ENCODE measurements around the gene TUBE1.

Gene TUBE1

DNA sequence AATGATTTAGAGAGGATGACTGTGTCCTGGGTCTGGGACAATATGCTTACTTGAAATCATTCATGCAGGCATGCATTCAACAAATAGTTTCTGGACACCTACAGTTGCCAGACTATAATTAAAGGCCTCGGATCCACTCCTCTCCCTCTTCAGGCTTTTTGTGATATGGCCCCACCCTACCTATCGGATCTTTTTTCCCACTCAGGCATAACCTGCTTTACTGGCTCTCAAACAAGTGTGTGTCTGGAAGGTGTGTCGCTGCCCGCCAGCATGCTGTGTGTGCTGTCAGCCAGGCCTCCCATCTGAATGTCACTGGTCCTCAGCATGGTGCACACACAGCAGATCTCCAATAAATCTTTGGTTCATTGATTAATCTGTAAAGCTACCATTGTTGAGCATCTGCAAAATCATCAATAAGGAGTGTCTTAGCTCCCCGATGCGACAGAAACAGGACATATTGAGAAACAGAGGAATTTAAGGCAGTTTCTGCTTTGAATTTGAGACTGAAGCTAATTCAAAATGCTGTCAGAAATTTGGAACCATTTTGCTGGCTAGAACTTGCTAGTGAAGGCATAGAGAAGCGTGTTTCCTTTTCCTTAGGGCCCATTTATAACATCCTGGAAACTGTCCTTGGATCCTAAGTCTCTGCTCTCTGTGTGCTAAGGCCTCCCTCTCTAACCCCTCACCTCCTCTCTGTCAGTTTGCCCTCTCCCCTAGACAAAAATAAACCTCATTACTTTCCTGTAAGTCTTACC lies 56.9 kb downstream of the TUBE1 start:
- H3K36me3 ChIP-seq: no peaks in the 10 kb centered on the region
- no peak for DNase-seq
- H3K4me1 ChIP-seq: no peaks in the 10 kb centered on the region; the same call in 1 of the 2 replicates
- TF ChIP-seq, protein P1, sequence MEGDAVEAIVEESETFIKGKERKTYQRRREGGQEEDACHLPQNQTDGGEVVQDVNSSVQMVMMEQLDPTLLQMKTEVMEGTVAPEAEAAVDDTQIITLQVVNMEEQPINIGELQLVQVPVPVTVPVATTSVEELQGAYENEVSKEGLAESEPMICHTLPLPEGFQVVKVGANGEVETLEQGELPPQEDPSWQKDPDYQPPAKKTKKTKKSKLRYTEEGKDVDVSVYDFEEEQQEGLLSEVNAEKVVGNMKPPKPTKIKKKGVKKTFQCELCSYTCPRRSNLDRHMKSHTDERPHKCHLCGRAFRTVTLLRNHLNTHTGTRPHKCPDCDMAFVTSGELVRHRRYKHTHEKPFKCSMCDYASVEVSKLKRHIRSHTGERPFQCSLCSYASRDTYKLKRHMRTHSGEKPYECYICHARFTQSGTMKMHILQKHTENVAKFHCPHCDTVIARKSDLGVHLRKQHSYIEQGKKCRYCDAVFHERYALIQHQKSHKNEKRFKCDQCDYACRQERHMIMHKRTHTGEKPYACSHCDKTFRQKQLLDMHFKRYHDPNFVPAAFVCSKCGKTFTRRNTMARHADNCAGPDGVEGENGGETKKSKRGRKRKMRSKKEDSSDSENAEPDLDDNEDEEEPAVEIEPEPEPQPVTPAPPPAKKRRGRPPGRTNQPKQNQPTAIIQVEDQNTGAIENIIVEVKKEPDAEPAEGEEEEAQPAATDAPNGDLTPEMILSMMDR (IDR thresholded peaks at IDR 0.05; ENCODE audit: low read depth, low read length): no peak
- no peak overlapping the region for H3K4me3 ChIP-seq (ENCODE audit: low read depth, low read length)
- H3K9me3 ChIP-seq: no peaks in the 10 kb centered on the region
- no peaks in the 10 kb centered on the region for H3K27me3 ChIP-seq

DNA sequence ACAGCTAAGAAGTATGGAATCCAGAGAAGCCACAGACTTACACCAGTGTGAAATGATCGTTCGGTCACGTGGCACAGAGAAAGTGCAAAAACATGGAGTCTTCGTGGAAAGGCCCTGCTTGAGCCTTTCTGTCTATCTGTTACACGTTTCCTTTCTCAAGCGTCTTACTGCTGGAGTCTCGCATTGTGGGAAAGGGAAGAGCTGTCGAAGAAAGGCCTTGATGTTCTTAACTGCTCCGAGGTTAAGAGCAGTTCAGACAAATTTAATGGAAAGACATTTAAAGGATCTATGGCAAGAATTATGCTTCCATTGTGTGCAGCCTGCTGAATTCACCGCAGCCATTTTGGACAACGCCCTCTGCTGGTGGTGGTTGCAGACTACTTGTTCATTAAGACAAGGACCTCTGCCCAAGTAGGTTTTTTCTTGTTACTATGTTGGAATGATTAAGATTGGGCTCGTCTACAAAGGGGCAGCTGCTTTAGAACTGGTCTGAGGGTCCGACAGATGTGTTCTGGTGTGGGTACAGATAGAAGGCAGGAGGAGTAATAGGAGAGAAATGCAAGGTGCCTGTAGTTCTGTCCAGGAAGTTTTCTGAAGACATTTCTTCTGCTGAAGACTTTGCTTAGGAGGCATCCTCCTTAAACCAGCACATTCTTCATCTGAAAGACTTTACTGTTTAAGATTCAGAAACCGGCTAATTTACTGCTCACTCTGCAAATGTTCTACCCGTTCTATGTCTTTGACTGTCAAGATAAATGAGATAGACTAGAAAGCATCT lies 58.0 kb downstream of the TUBE1 start:
- Histone ChIP-seq H3K9me3 (no peaks in the 10 kb centered on the region), H3K4me1 (no peaks in the 10 kb centered on the region; the same call in 1 of the 2 replicates), H3K4me3 (ENCODE audit: low read depth, low read length) (no peak overlapping the region), H3K36me3 (no peaks in the 10 kb centered on the region), H3K27me3 (no peaks in the 10 kb centered on the region)
- TF ChIP-seq, protein P1 (IDR thresholded peaks at IDR 0.05; ENCODE audit: low read depth, low read length): peak; percentile 91
- peak; percentile 84 for DNase-seq

DNA sequence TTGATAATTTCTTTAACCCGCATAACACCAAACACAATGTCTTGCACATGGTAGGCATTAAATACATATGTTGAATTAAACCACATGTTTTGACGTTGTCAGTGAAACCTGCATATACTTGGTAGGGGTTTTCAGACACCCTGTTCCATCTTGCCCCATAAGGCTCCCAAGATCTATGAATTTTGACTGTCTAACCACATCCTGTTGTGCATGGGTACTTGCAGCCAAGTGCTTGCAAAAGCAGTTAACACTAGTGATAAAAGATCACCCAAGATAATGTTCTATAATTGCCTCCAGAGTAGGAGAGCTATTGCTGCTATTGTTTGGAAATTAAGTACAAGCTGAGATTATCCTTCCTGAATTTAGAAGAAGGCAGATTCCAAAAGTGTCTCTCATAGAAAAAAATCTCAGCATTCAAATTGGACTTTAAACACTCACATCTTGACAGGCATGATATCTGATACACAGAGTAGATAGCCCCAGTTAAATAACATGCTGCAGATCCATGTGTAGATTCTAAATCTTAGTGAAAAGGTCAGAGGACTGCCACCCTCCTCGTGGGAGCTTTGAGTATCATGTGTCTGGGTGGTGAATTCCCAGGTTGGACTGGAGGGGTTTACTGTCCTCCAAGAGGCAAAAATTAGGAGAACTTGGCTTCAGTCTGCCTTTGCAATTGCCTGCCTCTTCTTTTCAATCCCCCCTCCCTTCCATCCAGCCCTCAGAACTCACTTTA lies 59.2 kb downstream of the TUBE1 start:
- Histone ChIP-seq H3K9me3 (no peaks in the 10 kb centered on the region), H3K4me3 (ENCODE audit: low read depth, low read length) (no peak overlapping the region), H3K27me3 (no peaks in the 10 kb centered on the region), H3K36me3 (no peaks in the 10 kb centered on the region), H3K4me1 (no peaks in the 10 kb centered on the region; the same call in 1 of the 2 replicates)
- TF ChIP-seq, protein P1 (IDR thresholded peaks at IDR 0.05; ENCODE audit: low read depth, low read length): no peak
- DNase-seq: no peak

DNA sequence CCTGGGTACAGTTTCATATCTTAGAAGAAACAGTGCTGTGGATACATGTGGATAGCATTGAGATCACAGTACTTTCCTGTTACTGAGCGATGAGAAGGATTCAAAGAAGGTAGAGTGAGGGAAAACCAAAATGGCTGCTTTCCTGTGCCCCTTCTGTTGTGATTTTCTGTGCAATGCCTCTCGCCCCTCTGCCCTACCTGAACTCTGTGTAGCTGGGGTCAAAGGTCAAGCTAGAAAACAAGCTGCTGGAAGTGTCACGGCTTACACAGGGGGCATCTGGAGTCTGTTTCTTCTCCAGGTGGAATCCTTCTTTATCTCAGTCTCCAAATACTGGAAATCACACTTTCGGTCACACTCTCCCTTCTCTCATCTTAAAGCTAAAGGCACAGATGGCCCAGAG lies 60.3 kb downstream of the TUBE1 start:
- no peak for DNase-seq
- H3K4me1 ChIP-seq: no peaks in the 10 kb centered on the region; the same call in 1 of the 2 replicates
- H3K4me3 ChIP-seq (ENCODE audit: low read depth, low read length): no peak overlapping the region
- no peaks in the 10 kb centered on the region for H3K27me3 ChIP-seq
- no peaks in the 10 kb centered on the region for H3K36me3 ChIP-seq
- TF ChIP-seq, protein P1 (IDR thresholded peaks at IDR 0.05; ENCODE audit: low read depth, low read length): no peak
- H3K9me3 ChIP-seq: no peaks in the 10 kb centered on the region

DNA sequence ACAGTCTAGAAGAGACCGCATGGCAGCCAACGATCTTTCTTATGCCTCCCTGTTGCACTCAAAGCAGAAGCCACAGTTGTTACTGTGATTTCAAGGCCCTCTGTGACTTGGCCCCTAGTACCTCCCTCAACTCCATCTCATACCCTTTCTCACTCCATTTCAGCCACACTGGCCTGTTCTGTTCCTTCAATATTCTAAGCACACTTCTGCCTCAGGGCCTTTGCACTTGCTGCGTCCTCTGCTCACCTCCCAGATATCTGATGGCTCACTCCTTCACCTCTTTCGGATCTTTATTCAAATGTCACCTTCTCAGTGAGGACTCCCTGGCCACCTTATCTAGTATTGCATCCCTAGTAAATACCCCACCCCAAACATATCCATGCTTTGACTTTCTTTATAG lies 62.8 kb downstream of the TUBE1 start:
- H3K9me3 ChIP-seq: no peaks in the 10 kb centered on the region

More for the DNA sequence above, 62.8 kb downstream of the TUBE1 start:
- TF ChIP-seq, protein P1 (IDR thresholded peaks at IDR 0.05; ENCODE audit: low read depth, low read length): no peak
- no peak for DNase-seq
- no peaks in the 10 kb centered on the region; the same call in 1 of the 2 replicates for H3K4me1 ChIP-seq
- H3K36me3 ChIP-seq: no peaks in the 10 kb centered on the region
- no peak overlapping the region for H3K4me3 ChIP-seq (ENCODE audit: low read depth, low read length)
- H3K27me3 ChIP-seq: no peaks in the 10 kb centered on the region

All from BE2C (cell line).